Cerebellar nuclear complex (tissue), 1 donor: ENCODE data around the gene SYPL2.

Experiments
- DNase-seq, 2 experiments: peaks; one replicate each; lab custom pipeline; 2025; lab: John Stamatoyannopoulos, UW

The SYPL2 gene

GRCh38 chr1:109516872-109517271 is 50.5 kb downstream of the SYPL2 start:
- no peak for DNase-seq

GRCh38 chr1:109517337-109517736 is 51.0 kb downstream of the SYPL2 start:
- DNase-seq, result no peak

GRCh38 chr1:109521002-109521951 is 54.9 kb downstream of the SYPL2 start:
- DNase-seq, result no peak

GRCh38 chr1:109522026-109522425 is 55.7 kb downstream of the SYPL2 start:
- DNase-seq, result no peak

- peak in 1 of 2 experiments; percentile 55 for DNase-seq
Observed at GRCh38 chr1:109523706-109524105, 57.4 kb downstream of the SYPL2 start.

GRCh38 chr1:109527098-109527811 is 60.9 kb downstream of the SYPL2 start:
- no peak for DNase-seq

- DNase-seq, result no peak
Observed at GRCh38 chr1:109527846-109528695, 61.7 kb downstream of the SYPL2 start.

GRCh38 chr1:109528712-109529111 is 62.4 kb downstream of the SYPL2 start:
- no peak for DNase-seq

- DNase-seq, result no peak
Observed at GRCh38 chr1:109529881-109530456, 63.6 kb downstream of the SYPL2 start.

GRCh38 chr1:109530457-109531087 is 64.2 kb downstream of the SYPL2 start:
- no peak for DNase-seq

- DNase-seq, result no peak
Observed at GRCh38 chr1:109531380-109531779, 65.0 kb downstream of the SYPL2 start.
